ENCODE data around the gene SLC66A2.

Gene SLC66A2

DNA sequence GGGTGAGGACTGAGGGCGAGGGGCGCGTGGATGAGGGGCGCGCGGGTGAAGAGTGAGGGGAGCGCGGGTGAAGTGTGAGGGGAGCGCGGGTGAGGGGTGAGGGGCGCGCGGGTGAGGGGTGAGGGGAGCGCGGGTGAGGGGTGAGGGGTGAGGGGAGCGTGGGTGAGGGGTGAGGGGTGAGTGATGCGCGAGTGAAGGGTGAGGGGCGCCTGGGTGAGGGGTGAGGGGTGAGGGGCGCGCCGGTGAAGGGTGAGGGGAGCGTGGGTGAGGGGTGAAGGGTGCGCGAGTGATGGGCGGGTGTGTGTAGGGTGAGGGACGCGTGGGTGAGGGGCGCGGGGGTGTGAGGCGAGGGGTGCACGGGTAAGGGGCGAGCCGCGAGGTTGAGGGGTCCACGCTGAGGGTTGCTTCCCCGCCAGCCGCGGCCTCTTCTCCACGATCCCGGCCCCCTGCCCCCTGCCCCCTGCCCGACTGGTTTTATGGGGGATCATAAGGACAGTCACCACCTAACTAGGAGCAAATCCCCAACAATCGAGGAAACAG is 1.1 kb upstream of the SLC66A2 start:
- no peak for DNase-seq (ENCODE audit: low read depth in 1 of 2, low spot score in 1 of 2)

DNA sequence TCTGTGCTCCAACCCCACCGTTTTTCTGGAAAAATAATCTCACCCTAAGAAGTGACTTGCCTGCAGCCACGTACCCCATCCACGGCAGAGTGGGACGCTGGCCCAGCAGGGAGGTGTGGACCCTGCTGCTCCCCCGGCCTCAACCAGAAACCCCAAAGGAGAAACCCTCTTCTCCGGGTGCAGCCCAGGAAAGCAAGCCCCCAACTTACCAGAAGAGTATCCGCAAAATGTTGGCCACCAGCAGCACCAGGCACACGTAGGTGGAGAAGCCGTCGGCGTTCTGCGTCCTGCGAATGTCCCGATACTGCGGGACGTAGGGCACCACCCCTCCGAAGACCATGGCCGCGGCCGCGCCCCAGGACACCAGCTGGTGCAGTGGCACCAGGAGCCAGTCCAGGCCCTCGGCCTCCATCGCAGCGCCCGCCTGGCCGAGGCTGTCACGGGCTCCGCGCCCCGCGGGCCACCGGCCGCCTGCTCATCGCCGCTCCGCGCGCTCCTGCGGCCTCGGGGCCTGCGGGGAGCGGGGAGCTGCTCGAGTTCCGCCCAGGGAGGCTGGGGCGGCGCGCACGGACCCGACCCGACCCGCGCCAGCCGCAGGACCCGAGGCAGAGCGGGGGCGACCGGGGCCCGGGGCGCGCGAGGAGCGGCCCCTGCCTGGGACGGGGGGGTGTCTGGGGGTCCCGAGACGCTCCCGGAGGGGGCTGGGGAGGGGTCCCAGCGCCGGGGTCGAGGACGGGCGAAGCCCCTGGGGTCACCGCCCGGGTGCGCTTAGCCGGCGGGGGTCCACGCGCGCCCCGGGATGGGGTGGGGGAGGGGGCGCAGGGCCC is 725 bp downstream of the SLC66A2 start:
- DNase-seq (ENCODE audit: low read depth in 1 of 2, low spot score in 1 of 2) = no peak

DNA sequence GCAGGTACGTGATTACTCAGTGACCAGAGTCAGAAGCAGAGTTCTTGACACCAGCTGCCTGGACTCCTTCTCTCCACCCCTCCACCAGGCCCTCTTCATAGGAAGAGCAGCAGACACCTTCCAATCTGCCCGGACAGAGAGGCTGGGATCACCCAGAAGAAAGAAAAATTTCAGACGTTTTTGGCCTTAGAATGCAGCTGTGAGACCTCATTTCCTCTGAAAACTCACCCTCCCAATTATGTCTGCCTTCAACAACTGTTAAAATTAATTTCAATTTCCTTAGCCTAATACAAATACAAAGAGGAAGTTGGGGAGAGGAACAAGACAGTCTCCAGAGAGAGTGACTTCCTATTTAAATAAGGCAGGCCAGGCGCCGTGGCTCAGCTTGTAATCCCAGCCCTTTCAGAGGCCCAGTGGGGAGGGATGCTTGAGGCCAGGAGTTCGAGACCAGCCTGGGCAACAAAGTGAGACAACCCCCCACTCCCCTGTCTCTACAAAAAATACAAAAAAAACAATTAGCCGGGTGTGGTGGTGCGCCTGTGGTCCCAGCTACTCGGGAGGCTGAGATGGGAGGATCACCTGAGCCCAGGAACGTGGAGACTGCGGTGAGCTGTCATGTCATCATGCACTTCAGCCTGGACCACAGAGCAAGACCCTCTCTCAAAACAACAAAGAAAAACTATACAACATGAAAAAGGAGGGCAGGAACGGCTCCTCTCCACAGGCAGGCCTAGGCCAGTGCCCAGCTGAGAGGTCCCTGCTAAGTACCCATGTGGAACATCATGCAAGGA is 1.6 kb downstream of the SLC66A2 start:
- DNase-seq (ENCODE audit: low read depth in 1 of 2, low spot score in 1 of 2) = no peak

DNA sequence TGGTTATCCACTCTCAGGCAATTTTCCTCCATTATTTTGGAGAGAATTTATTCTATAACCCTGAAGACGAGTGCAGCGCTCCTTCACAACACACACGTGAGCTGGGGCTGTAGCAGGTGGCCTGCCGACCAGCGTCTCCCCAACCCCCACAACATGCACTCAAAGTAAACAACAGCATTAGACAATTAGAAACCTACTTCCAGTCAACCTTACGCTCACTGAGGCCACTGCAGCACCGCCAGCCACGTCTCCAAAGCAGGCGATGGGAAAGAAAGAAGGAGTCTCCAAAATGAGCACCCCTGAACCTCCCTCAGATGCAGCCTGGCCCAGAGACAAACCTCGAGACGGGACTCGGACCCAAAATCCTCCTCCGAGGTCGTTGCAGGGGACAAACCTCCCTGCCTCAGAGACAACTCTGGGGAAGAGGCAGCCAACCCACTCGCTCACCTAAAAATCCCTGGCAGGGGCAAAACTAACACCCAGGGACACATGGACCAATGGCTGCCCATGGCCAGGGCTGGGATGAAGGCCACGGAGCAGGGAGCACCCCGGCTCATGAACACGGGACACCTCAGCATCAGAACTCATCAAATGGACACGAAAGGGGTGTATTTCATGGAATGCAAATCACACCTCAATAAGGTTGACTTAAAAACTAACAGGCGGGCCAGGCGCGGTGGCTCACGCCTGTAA is 2.6 kb downstream of the SLC66A2 start:
- no peak for DNase-seq (ENCODE audit: low read depth in 1 of 2, low spot score in 1 of 2)

DNA sequence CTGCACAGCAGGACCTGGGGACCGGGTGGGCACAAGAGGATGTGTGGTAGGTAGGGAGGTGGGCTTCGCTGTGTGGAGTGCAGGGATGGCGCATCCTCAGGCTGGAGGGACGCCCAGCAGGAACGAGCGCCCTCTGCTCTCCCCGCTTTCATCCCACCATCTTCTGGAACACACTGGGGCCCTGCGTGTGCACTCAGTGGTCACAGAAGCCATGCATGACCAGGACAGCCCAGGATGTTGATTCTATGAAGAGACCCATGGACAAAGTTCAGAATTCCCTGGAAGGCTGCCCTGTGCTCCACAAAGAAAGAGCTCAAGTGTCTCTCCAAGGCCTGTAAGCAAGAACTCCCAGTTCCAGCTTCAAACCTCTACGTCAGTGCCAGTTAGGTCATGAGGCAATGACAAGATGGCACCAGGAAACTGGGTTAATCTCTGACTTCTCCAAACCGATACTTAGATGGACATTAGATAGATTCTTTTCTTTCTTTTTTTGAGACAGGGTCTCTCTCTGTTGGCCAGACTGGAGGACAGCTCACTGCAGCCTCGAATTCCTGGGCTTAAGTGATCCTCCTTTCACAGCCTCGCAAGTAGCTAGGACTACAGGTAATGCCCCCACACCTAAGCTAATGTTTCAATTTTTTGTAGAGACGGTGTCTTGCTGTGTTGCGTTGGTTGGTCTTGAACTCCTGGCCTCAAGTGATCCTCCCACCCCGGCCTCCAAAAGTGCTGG is 3.4 kb downstream of the SLC66A2 start:
- no peak for DNase-seq (ENCODE audit: low read depth in 1 of 2, low spot score in 1 of 2)

DNA sequence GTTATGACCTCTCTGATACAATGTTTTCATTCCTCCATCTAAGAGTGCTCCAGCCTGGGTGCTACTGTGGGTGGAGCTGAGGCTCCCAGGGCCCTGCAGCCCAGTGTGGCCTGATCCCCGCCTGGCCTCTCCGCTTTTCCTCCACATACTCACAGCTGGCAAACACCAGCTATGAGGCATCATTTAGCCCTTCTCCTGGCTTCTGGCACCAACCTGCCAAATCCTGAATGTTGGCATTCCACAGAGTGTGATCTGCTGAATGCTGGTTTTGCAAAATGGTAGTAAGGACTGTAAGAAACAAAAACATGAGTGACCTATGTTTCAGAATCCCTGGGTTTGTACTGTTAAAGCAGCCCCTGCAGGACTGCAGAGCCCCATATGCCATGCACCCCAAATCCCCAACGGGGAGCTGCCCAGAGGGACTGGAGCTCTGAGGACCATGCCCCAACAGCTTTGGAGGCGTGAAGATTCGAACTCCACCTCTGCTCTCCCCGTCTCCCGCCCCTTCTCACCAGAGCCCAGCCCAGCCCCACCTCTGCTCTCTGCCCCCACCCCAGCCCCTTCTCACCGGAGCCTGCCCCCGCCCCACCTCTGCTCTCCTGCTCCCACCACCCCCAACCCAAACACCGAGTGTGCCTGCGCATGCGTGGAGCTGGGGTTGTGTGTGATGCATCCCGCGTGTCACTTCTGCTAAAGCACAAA is 4.2 kb downstream of the SLC66A2 start:
- DNase-seq (ENCODE audit: low read depth in 1 of 2, low spot score in 1 of 2) = no peak

DNA sequence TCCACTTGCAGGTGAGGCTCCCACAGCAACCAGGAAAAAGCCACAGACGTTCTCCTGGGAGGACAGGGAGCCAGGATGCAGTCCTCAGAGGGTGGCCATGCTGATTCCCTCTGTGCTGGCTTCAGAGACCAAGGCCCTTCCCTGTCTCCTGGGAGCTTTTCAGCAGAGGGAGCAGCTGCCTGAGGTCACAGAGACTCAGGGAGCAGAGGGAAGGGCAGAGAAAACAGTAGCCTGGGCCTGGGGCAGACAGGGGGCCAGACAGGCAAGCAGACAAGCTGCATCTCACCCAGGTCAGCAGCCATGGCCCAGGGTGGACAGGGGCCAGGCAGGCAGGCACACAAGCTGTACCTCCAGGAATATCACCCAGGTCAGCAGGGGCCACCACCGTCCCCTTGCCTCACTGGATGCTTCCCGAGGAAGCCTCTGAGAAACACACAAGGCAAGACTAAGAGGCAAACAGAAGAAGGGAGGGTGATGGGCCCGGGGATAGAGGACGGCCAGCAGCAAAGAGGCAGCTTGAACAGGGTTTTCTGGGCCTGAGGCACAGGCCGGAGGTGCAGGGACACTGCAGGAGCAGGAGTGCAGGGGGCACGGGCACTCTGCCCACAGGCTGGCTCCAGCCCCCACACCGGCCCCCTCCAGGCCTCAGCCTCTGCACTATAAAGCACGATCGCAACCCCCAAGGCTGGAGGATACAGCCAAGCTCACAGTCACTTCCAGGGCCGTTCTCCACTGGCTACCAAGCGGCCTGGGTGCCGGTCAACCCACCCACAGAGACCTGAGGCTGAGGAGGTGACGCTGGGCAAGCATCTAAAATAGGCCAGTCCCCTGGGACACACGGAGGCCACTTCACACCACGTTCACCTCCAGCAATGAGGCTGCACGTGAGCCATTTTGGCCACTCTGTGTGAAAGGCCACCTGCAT is 6.1 kb downstream of the SLC66A2 start:
- DNase-seq (ENCODE audit: low read depth in 1 of 2, low spot score in 1 of 2) = no peak

DNA sequence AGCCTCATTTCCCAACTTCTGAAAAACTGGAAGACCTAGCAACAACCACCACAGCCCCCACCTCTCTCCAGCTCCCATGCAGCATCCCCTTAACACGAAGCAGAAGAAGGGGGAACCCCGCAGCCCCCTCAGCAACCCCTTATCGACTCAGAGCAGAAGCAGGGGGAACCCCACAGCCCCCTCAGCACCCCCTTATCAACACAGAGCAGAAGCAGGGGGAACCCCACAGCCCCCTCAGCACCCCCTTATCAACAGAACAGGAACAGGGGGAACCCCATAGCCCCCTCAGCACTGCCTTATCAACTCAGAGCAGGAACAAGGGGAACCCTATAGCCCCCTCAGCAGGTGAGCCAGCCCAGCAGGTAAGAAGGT is 6.7 kb downstream of the SLC66A2 start:
- no peak for DNase-seq (ENCODE audit: low read depth in 1 of 2, low spot score in 1 of 2)

DNA sequence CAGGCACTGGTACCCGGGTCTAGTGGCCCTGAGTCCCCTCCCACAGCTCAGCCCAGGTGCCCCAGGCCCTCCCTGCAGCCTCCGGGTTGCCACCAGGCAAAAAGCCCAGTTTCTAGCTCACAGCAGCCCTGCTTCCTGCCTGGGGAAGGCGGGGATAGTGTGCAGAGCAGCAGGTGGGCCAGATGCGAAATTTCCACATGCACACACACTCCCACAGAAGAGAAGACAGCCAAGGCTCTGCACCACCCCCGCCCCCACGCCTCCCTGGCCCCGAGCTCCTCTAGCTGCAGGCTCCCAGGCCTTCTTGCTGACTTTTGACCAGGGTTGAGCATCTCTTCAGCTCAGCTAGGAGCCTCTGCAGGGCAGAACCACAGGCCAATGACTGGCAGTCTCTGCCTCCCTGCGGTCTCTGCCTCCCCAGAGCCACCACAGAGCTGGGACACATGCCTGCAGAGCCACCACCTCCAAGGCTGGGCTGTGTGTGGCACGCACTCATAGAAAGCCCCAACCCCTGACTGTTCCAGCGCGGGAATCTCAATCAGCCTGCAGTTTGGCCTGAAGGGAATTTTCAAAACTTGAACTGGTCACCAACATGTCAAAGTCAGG is 7.2 kb downstream of the SLC66A2 start:
- no peak for DNase-seq (ENCODE audit: low read depth in 1 of 2, low spot score in 1 of 2)

DNA sequence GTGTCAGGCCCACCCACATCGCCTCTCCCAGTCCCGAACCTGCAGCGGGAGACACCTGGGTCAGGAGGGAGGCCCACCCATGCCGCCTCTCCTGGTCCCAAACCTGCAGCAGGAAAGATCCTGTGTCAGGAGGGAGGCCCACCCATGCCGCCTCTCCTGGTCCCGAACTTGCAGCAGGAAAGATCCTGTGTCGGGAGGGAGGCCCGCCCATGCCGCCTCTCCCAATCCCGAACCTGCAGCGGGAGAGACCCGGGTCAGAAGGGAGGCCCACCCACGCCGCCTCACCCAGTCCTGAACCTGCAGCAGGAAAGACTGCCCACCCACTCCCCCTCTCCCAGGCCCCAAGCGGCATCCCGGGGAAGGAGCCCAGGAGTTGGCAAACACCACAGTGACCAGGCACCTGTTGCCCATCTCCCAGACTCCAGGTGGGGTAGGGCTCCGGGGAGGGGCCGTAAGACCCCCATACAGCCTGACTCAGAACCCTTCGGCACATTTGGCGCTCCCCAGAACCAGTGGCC is 7.8 kb downstream of the SLC66A2 start:
- DNase-seq (ENCODE audit: low read depth in 1 of 2, low spot score in 1 of 2) = no peak

DNA sequence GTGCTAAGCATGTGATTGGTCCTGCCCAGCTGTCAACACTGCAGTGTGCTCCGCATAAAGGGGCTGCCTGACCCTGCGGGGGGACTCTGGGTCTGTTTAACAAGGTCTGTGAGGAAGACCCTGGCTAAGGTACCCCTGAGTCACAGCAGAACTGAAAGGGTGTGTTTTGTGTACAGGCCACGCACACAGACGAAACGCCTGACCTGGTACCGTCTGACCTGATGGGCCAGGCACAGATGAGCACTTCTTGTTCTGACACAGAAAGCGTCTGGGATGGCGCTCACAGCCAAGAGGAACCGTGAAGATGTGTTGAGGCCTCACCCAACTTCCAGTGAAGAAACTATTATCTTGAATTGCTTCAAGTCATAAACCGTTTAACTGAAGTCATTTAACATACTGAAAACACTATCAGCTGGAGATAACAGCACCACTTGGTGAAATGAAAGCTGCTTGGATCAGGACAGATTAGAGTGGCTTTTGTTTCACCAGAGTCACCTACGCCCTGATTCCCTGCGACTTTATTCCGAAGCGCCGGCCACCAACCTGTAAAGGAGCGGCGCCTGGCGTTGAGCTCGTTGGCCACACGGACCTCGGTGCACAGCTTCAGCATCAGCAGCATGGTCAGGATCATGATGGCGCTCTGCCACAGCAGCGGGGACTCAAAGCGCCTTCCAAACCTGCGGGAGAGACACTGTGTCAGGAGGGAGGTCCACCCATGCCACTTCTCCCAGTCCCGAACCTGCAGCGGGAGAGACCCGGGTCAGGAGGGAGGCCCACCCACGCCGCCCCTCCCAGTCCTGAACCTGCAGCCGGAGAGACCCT is 8.5 kb downstream of the SLC66A2 start:
- DNase-seq (ENCODE audit: low read depth in 1 of 2, low spot score in 1 of 2) = no peak

DNA sequence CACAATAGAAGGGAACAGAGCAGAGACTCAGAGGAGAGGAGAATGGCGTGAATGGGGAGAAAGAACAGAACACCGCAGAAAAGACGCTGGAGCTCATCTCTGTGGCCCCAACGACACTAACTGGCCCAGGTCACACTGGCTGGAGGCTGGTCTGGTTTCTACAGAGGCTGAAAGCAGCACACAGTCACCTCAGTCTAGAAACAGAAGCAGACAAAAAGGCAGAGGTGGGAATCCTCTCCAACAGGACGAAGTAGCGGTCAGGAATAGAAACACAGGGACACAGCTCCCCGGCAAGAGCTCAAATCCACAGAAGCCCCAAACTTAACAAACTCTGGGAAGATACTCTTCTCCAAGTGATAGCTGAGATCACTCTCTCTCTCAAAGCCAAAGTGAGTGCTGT is 9.2 kb downstream of the SLC66A2 start:
- DNase-seq (ENCODE audit: low read depth in 1 of 2, low spot score in 1 of 2) = no peak

DNA sequence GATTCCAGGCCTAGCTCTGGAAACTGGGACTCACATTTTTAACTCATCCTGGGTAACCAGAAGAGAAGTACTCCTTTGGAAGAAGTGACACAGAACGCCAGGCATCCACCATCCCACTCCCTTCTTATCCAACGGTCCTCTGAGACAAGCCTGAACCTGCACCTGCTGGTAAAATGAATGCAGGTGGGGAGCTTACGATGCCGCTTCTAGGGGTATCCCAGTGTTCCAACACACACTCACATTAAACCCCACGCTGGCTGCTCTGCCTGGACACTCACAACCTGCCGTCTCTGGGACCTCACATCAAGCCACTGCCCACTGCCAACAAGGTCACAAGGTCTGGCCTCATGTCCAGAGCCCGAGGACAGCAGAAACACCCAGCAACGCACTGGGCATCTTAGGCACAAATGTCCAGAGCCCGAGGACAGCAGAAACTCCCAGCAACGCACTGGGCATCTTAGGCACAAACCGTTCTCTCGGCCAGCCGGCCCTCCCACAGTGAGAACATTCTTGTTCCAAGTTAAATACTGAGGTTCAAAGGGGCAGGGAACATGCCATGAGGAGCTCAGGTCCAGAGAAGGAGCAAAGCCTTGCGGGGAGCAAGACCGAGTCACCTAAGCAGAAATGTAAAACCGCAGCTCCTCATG is 9.9 kb downstream of the SLC66A2 start:
- no peak for DNase-seq (ENCODE audit: low read depth in 1 of 2, low spot score in 1 of 2)

DNA sequence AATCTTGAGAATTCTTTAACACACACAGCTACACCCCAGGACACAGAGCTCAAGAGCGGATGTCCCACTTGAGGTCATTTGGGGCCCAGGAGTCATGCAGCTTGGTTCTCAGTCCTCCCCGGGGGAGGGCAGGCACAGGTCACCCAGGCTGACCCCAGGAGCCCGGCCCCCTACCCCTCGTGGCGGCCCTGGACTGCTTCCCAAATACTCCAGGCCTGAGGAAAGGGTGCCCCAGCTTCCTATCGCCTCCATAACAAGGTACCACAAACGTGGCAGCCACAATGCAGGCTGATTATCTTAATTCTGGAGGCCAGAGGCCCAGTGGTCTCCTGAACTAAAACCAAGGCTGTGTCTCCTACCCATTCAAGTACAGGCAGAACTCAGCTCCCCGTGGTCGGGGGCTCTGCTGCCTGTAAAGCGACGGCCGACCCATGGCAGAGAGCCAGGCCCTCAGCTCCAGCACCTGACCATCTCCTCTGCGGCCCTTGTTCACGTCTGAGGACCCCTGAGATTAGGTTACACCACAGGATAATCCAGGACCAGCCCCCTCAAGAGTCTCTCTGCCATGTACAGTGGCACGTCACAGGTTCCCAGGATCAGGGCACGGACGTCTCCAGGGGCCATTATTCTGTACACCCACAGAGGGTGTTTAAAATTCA is 10.5 kb downstream of the SLC66A2 start:
- no peak for DNase-seq (ENCODE audit: low read depth in 1 of 2, low spot score in 1 of 2)

DNA sequence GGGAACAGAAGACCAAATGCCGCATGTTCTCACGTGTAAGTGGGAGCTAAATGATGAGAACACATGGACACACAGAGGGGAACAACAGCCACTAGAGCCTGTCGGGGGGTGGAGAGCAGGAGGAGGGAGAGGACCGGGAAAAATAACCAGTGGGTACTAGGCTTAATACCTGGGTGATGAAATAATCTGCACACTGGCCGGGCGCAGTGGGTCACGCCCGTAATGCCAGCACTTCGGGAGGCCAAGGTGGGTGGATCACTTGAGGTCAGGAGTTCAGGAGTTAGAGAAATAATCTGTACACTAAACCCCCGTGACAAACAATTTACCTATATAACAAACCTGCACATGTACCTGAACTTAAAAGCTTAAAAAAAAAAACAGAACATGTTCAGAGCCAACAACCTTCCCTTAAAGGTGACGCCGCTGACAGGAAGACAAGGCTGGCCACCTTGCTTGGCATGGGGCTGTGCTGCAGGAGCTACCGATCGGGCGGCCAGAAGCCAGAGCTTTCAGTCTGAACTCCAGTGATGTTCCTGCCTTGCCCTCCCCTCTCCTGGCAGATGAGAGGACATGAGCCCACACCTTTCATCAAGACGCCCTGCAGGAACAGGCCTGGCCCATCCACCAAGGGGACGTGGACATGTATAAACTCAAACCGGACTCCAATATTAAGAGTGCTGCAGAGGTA is 11.2 kb downstream of the SLC66A2 start:
- no peak for DNase-seq (ENCODE audit: low read depth in 1 of 2, low spot score in 1 of 2)

DNA sequence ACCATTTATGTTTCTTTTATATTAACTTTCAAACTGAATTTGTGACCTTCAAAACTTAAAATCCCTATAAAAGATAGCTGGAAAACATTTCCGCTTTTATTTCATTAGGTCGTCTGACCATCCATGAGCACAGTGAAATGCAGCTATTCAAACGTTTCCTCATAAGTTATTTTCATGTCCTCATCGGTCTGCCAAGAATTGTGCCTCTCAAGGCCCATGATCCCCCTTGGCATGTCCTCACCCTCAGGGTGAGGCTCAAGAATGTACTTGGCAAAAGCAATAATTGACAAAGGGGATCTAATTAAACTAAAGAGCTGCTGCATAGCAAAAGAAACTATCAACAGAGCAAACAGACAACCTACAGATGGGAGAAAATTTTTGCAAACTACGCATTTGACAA is 12.4 kb downstream of the SLC66A2 start:
- DNase-seq (ENCODE audit: low read depth in 1 of 2, low spot score in 1 of 2) = no peak

Measured in stimulated activated CD4-positive, alpha-beta T cell treated with anti-CD3 and anti-CD28 coated beads, Interleukin-15, amount 100 ng/mL, for 1 hour (primary cell).